ENCODE results near the gene LDB2.

GRCh38 chr4:16791460-16791859, 107.0 kb downstream of the LDB2 start:
- TF ChIP-seq, protein P1, sequence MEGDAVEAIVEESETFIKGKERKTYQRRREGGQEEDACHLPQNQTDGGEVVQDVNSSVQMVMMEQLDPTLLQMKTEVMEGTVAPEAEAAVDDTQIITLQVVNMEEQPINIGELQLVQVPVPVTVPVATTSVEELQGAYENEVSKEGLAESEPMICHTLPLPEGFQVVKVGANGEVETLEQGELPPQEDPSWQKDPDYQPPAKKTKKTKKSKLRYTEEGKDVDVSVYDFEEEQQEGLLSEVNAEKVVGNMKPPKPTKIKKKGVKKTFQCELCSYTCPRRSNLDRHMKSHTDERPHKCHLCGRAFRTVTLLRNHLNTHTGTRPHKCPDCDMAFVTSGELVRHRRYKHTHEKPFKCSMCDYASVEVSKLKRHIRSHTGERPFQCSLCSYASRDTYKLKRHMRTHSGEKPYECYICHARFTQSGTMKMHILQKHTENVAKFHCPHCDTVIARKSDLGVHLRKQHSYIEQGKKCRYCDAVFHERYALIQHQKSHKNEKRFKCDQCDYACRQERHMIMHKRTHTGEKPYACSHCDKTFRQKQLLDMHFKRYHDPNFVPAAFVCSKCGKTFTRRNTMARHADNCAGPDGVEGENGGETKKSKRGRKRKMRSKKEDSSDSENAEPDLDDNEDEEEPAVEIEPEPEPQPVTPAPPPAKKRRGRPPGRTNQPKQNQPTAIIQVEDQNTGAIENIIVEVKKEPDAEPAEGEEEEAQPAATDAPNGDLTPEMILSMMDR (conservative IDR thresholded peaks at IDR 0.05), result no peak
- no peak for TF ChIP-seq EZH2 (IDR thresholded peaks at IDR 0.05; ENCODE audit: low read depth)
